ENCODE results near the gene PRLR.

Gene PRLR

DNA sequence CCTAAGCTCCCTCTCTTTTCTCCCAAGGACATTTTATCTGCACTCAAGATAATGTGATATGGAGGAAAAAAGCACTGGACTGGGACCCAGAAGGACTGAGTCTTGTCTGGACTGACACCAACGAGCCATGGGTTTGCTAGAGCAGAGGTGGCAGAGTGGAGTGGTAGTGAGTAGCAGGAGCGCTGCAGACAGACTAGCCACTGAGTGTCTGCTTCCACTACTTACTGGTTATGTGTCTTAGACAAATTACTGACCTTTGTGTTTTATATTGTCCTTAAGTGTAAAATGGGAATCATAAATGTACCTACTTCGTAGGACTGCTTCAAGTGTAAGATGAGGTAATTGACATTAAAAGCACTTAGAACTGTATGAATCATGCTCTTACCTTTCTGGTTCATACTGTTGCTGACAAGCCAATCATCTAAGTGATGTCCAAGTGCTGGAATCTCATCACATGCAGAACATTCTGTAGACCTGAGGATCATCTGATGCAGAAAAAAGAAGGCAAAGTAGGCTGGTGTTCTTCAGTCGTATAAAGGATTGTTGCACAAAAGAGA is 12.5 kb upstream of the PRLR start:
- TF ChIP-seq GATA3 (IDR thresholded peaks at IDR 0.05; ENCODE audit: low read depth, low read length) (no peak), GATA2 (IDR thresholded peaks at IDR 0.05; ENCODE audit: low read depth, low read length) (no peak)

- TF ChIP-seq GATA2 (IDR thresholded peaks at IDR 0.05; ENCODE audit: low read depth, low read length) (no peak), GATA3 (IDR thresholded peaks at IDR 0.05; ENCODE audit: low read depth, low read length) (no peak)
Observed at GRCh38 chr5:35240892-35241291, 10.6 kb upstream of the PRLR start.

DNA sequence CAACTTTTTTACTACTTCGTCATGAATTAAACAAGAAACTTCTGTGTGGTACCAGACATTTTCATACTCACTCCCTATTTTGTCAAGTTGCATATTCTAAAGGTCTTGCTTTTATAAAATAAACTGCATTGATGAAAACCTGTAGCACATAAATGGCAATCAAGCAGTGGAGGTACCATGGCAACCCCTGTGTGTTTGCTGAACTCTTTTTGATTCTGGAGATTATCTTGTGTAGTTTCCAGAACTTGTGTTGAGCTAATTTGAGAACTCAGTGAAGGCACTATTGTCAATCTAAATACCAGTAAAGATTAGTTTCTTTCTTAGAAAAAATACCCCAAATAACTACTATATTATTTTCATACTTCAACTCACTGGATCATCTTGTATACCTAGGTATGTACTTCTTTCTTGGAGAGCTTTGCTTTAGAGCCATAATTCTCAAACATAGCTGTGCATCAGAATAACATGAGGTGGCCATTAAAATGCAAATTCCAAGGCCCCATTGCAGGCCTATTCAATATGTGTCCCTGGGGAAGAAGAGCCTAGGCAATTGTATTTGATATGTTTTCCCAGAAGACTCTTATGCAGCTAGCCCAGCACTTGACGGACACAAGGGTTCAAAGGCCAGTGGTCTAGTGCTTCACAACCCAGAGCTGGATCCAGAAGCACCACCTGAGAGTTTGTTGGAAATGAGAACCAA is 9.8 kb upstream of the PRLR start:
- TF ChIP-seq GATA2 (IDR thresholded peaks at IDR 0.05; ENCODE audit: low read depth, low read length), result no peak
- TF ChIP-seq GATA3 (IDR thresholded peaks at IDR 0.05; ENCODE audit: low read depth, low read length), result no peak

DNA sequence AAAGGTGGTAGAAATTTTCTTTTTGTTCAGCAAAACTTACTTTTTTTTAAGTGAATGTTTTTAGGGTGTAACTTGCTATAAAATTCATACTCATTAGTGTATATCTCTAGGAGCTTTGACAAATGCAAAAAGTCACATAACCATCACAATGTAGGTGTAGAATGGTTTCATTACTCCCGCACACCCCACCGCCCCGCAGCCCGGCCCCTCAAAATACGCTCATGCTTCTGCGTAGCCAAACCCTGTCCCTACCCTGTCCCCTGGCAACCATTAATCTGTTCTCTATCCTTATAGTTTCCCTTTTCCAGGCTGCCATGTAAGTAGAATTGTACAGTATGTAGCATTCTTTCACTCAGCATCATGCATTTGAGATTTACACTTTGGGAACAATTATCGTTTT is 9.2 kb upstream of the PRLR start:
- no peak for TF ChIP-seq GATA2 (IDR thresholded peaks at IDR 0.05; ENCODE audit: low read depth, low read length)
- no peak for TF ChIP-seq GATA3 (IDR thresholded peaks at IDR 0.05; ENCODE audit: low read depth, low read length)

DNA sequence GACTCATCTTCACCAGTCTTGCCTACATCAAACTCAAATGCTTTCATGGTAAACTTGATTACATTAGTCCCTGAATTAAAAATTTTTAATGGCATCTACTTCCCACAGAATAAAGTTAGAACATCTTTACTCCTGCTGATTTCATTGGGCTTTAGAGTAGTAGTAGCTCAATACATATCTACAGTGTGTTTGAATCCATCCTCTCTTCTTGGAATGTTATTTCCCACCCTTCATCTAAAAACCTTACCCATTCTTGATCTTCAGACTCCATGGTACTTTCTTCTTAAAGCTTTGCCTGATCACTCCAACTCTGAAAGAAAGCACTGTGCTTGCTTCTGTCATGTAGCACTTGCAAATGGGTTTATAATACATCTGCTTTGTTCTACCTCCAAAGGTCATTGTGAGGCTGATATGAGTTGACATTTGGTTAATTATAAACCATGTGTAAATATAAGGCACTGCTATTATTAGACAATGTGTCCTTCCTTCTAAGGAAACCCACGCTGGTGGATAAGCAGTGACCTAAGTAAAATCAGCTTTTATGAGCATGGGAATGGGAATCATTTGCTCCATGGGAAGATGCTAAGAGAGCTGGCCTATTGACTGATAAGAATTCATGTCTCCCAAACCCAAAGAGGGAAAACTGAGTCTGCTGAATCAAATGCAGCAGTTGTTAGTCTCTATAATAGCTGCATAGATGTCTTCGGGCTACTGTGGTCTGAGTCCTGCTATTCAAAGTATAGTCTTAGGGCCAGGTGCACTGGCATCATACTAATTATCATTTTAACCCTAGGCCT is 7.5 kb upstream of the PRLR start:
- TF ChIP-seq GATA2 (IDR thresholded peaks at IDR 0.05; ENCODE audit: low read depth, low read length) (no peak), GATA3 (IDR thresholded peaks at IDR 0.05; ENCODE audit: low read depth, low read length) (no peak)

- TF ChIP-seq GATA2 (IDR thresholded peaks at IDR 0.05; ENCODE audit: low read depth, low read length), result no peak
- TF ChIP-seq GATA3 (IDR thresholded peaks at IDR 0.05; ENCODE audit: low read depth, low read length), result no peak
Observed at GRCh38 chr5:35236770-35237169, 6.5 kb upstream of the PRLR start.

GRCh38 chr5:35233601-35234000 is 3.3 kb upstream of the PRLR start:
- TF ChIP-seq GATA2 (IDR thresholded peaks at IDR 0.05; ENCODE audit: low read depth, low read length) (no peak), GATA3 (IDR thresholded peaks at IDR 0.05; ENCODE audit: low read depth, low read length) (no peak)

DNA sequence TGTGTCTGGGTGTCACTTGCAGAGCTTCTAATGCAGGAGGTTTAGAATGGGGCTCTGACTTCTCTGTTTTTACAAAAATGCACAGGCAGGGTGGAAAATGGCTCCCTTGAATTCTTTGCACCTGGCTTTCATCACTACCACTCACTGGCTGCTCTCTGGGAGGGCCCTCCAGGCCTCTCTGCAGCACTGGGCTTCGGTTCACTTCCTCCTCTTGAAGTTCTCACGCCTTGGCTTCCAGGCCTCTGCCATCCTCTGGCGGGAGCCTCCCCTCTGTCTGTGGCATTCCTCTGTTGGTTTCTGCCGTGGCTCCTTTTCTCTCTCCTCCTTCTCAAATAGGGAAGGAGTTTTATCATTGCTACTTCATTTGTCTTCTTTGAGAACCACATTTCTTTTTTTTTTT is 2.8 kb upstream of the PRLR start:
- TF ChIP-seq GATA2 (IDR thresholded peaks at IDR 0.05; ENCODE audit: low read depth, low read length), result no peak
- no peak for TF ChIP-seq GATA3 (IDR thresholded peaks at IDR 0.05; ENCODE audit: low read depth, low read length)

DNA sequence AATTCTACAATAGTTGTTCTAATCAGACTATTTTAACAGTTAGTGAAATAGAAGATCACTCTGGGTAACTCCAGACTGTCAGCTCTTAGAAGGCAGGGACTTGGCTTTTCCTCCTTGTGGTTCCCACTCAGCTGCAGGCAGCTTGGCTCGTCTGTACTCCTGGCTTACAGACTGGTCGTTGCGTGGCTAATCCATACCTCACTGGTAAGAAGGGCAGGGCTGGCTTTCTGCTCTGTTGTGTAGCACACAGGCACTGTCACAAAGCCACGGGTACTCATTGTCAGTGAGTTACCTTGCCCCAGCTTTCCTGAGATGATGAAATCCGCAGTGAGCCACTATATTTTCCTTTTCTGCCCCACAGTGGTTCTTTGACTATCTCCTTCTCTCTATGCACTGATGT is 1.8 kb upstream of the PRLR start:
- TF ChIP-seq GATA2 (IDR thresholded peaks at IDR 0.05; ENCODE audit: low read depth, low read length) (no peak), GATA3 (IDR thresholded peaks at IDR 0.05; ENCODE audit: low read depth, low read length) (no peak)

DNA sequence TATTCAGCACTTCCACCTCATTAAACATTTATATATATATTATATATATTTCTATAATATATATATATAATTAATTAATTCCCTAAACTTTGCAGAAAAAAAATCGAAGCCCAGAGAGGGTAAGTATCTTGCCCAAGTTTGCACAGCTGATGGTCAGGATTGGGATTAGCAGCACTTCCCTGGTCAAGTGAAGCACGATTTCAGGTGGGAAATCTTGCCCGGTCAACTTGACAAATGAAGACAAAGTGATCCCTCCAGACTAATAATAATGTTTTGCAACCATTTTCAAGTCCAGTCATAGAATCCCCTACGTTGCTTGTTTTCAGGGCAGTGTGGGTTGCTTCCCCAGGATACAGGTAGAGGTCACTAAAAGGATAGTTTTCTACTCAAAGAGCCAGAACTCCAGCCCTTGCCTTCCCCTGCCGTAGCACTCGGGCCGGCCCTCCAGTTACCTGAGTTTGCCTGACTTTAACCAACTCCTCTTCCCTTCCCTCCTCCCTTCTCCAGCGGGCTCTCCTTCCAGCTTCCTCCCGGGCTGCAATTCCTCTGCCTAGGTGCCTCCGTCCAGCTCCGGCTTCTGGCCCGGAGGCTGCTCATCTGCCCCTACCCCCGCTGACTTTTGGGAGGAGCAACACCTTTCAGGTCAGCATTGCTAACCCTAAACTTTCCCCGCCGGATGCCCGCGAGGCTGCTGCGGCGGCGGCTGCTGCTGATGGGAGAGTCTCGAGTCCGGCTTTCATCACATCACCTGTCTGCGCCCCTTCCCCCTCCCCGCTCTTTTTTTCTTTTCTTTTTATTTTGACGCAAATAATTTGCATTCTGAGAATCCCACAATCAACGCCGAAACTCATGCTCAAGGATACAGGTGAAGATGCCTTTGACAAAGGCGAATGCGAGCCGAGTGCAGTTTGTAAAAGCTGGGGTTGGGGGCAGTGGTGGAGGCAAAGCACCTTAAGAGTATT is 930 bp downstream of the PRLR start:
- TF ChIP-seq GATA3 (IDR thresholded peaks at IDR 0.05; ENCODE audit: low read depth, low read length) (no peak), GATA2 (IDR thresholded peaks at IDR 0.05; ENCODE audit: low read depth, low read length) (no peak)

DNA sequence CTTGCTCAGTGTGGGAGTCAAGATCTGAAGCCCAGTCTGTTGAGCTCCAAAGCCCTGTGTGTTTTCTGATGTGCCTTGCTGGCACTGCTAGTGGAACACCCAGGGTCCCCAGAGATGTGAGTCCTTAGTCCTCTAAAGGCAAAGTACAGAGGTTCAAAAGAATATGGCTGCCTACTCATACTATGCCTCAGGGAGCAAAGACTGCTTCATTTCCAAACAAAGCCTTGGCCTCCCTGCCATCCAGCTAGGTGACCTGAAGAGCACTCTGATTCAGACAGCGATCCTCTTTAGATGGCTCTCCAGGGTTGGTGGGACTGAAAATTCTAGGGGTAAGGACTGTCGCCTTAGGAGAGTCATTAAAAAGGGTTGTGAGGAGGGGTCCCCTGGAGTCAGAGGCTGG is 2.0 kb downstream of the PRLR start:
- TF ChIP-seq GATA2 (IDR thresholded peaks at IDR 0.05; ENCODE audit: low read depth, low read length), result no peak

DNA sequence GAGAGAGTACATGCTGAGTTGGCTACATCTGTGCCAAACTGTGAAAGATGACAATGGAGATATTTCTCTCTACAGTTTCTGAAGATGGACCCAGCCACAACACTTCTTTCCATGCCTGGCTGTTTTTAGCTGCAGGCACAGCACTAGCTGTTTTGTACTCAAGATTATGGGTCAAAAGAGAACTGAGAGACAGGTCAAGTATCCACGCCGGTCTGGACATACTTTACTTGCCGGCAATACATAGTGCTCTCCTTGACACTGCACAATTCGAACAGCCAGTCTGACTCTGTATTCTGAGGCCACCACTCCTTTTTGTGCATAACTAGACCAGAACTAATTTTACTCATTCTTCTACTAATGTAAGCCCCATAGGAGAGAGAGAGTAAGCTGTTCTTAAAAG is 2.6 kb downstream of the PRLR start:
- TF ChIP-seq GATA3 (IDR thresholded peaks at IDR 0.05; ENCODE audit: low read depth, low read length), result no peak
- TF ChIP-seq GATA2 (IDR thresholded peaks at IDR 0.05; ENCODE audit: low read depth, low read length), result no peak

- no peak for TF ChIP-seq GATA3 (IDR thresholded peaks at IDR 0.05; ENCODE audit: low read depth, low read length)
Observed at GRCh38 chr5:35223787-35224395, 6.4 kb downstream of the PRLR start.

DNA sequence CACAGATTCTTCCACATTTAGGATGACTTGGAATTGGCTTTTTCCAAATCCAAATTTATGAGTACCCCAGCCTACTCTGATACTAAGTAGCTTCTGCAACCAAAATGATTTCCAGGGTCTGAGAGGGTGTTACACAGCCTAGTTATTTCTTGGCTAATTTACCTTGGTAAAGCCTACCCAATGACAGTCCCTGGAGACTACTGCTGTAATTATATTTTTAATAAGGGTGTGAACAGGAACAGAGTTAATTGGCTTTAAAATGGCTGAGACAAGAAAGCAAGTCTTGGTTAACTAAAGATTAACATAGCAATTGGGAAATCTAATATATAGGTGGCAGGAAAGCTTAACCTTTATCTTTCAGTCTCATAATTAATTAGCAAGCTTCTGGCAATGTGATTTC is 9.3 kb downstream of the PRLR start:
- TF ChIP-seq GATA3 (IDR thresholded peaks at IDR 0.05; ENCODE audit: low read depth, low read length) (no peak), GATA2 (IDR thresholded peaks at IDR 0.05; ENCODE audit: low read depth, low read length) (no peak)
